GM12873 (cell line): ENCODE measurements around the gene EMILIN2.

Source experiments
- CTCF ChIP-seq: IDR thresholded peaks from 2 replicates; pipeline ENCODE4 v1.5.1; 2012; ENCODE audit warnings: low read depth, mild to moderate bottlenecking, moderate library complexity, low read length, control low read depth; ENCODE audit not compliant: insufficient read depth; ENCODE audit errors: missing control alignments

Gene EMILIN2

DNA sequence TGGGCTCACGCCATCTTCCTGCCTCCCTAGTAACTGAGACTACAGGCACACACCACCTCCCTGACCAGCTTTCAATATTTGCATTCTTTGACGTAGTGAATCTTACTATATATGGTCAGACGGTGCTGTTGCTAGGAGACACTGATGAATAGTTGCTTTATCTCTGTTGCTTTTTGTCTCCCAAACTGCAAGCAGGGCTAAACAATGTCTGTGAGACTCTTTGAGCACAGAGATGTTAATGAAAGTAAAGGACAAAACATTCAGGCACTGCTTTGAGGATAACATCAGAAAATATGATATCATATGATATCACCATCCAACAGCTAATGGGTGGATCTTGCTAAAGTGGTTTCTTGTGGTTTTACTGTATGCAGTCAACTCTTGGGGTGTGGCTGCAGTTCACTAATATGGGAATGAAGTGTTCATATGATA, 43.0 kb downstream of the EMILIN2 start:
- TF ChIP-seq CTCF = no peak

DNA sequence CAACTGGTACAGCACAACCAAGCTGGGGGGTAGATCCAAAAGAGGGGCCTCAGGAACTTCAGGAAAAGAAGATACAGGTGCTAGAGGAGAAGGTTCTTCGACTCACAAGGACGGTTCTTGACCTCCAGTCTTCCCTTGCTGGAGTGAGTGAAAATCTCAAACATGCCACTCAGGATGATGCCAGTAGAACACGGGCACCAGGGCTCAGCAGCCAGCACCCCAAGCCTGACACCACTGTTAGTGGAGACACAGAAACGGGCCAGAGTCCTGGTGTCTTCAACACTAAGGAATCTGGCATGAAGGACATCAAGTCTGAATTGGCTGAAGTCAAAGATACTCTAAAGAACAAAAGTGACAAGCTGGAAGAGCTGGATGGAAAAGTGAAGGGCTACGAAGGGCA, 43.8 kb downstream of the EMILIN2 start:
- no peak for TF ChIP-seq CTCF

- no peak for TF ChIP-seq CTCF
These were observed 45.0 kb downstream of the EMILIN2 start for GRCh38 chr18:2891526-2892431.

DNA sequence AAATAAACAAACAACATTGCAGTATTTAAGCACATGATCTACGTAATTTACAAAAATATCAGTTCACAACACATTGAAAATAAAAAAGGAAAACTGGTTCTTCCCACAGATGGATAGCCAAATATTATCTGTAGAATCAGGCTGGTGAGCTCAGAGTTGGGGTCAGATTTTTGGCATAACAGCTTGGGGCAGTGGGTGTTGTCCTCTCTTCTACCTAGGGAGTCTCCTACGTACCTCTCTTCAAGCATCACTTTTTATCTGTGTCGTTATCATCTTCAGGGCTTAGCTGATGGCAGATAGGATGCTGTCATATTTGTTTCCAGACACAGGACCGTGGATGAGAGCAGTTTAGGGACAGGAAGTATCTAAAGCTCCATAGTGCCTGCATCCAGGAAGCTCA, 46.2 kb downstream of the EMILIN2 start:
- no peak for TF ChIP-seq CTCF

GRCh38 chr18:2893676-2894075, 46.9 kb downstream of the EMILIN2 start:
- no peak for TF ChIP-seq CTCF

- no peak for TF ChIP-seq CTCF
These were observed 47.5 kb downstream of the EMILIN2 start for GRCh38 chr18:2894131-2894840.

DNA sequence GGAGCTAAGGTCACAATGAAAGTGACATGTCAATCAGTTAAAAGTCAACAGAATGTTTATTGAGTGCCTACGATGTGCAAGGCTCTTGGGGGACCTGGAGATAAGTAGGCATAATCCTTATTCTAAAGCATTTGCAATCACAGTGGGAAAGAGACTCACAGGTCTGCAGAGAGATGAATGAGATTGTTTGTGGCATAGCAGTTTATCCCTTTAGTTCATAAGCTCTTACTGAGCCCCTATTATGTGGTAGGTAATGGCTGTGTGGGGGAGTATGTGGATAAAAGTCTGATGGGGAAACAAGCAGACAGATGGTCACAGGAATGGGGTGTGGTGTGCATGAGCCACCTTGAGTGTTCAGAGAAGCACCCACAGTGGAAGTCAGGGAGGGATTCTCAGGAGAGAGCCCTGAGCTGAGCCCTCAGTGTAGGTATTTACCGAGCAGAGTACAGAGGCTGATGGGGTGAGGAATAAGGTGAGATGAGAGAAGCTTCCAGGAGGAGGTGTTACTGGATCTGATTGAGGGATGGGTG, 48.1 kb downstream of the EMILIN2 start:
- TF ChIP-seq CTCF = no peak
